ENCODE data around the gene CDKN1B.

GRCh38 chr12:12731785-12732184, 14.6 kb downstream of the CDKN1B start:
- no peak for TF ChIP-seq CTCF (IDR thresholded peaks at IDR 0.05; ENCODE audit: extremely low read depth in 1 of 2, insufficient read depth in 1 of 2, low read depth in 1 of 2, low read length in 2 of 2)
- TF ChIP-seq JUN (IDR thresholded peaks at IDR 0.05; ENCODE audit: borderline replicate concordance, insufficient read depth, insufficient read length, low read depth), result no peak
- TF ChIP-seq POLR2AphosphoS5 (IDR thresholded peaks at IDR 0.05; ENCODE audit: insufficient read depth, low read depth, low read length), result no peak

Measured in endothelial cell of umbilical vein (primary cell).